ENCODE data around the gene AKAP8.
"Not testable (repeated sequence)": the region's sequence is repeated elsewhere in the genome, so short reads cannot be mapped to it uniquely, and the experiment has no call there.

The AKAP8 gene

DNA sequence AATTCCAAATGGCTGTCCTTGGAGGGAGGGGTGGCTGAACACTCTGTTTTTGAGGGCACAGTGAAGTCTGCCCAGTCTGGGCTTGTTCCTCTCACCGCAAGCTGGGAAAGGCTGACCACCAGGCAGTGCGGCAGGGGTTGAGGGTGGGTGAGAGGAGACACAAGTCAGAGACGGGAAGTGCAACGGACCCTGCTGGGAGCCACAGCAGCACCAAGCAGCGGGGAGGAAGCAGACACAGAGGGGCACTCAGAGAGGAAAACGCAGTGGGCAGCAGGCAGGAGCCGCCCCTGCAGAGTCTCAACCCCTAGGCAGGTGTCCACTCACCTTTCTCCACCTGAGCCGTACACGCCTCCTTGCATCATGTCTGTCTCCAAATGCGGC, 23.6 kb upstream of the AKAP8 start:
- no peak for DNase-seq

DNA sequence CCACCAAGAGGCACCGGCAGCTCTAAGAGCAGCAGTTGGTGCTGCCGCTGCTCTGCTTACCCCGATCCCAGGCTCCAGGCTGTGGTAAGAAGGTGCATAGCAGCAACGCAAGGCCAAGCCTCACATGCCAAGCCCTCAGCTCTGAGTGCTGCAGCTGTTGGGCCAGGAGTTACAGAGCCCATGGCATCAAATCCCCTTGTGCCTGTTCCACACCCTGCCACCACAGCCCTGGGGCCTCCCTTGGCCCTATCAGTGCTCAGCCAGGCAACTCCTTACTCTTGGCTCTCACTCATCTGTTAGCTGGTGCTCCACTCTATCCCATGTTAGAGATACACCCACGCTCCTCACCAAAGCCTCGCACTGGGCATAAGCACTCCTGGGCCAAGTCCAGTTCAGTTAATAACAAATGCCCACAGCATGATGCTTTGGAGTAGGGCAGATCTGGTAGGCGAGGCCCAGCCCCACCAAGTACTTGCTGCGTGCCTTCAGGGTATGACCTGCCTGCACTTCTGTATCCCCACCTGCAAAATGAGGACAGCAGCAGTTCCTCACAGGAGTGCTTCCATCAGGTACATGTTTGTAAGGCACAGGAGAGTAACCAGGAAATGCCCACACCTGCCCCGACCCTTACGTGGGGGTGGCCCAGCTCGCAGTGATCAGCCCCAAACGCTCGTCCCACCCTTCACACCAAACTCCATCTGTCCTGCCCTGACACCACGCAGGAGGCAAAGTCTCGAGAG, 23.0 kb upstream of the AKAP8 start:
- no peak for DNase-seq

DNA sequence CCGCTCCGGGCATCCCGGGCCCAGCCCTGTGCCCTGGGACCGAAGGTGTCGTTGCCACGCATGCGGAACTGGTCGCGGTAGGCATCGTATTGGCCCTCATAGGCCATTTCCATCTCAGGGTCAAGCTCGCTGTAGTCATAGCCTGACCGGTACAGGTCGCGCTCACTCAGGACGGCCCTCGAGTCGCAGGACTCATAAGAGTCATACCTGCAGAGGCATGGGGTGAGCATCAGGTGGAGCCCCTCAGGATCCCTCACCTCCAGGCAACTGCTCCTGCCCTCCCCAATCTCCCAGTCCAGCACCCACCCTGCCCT, 21.8 kb upstream of the AKAP8 start:
- DNase-seq = no peak

DNA sequence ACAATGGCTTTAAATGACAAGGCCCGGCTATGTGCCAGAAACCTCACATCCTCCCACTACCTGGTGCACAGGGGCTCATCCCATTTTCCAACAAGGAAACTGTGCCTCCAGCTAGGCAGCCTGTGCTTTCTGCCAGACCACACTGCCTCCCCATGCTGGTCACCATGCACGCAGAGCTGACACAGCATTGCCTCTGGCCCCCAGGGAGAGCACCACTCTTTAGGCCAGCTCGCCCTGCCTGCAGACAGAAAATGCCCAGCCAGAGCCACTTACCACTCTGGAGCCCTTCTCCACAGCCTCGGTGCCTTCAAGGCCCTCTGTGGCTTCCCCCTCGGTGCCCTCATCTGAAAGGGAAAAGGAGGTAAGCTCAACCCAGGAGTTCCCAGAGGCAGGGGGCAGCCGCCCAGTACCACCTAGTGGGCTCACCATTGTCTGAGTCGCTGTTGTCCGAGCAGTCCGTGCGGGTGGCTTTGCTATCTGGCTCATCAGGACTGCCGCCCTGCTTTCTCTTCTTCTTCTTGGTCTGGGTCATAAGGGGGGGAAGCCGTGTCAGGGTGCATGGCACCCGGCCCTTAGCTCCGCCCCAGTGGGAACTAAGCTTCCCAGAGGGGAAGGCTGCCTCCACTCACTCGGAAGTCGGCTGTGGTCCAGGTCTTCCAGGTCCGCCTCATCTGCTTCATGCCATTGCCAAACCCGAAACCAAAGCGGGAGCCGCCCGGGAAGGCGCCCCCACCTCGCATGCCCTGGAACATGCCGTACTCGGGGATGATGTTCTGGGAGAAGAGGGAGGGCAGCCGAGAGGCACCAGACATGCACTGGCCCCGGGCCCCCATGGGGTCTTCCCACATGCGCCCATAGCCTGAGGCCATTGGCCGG, 21.2 kb upstream of the AKAP8 start:
- no peak for DNase-seq

DNA sequence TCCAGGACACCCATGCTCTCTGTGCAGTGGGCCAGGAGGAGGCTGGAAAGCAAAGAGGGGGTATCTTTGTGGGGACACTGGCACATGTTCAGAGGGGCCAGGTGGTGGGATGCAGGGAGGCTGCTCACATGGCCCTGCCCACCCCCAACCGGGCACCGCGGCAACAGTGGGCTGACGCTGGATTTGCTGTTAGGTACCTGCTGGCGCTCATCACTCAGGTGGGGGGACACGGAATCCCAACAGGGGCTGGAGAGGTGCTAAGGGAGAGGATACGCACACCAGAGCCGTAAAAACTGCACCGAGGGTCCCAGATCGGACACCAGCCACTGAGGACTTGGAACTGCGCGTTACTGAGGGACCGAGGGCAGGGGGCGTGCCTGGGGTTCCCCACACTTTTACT, 20.0 kb upstream of the AKAP8 start:
- no peak for DNase-seq

DNA sequence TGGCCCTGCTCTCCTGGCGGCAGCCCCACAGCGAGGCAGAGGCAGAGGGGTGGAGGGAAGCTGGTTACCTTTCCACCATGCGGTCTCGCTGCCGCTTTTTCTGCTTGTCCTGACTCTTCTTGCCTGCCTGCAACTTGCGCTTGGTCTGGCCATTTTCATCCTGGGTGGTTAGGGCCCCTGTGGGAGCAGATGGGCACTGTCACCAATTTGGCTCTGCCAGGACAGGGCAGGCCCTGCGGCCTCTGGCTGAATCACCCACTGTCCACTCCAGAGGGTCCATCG, 19.6 kb upstream of the AKAP8 start:
- DNase-seq = no peak

DNA sequence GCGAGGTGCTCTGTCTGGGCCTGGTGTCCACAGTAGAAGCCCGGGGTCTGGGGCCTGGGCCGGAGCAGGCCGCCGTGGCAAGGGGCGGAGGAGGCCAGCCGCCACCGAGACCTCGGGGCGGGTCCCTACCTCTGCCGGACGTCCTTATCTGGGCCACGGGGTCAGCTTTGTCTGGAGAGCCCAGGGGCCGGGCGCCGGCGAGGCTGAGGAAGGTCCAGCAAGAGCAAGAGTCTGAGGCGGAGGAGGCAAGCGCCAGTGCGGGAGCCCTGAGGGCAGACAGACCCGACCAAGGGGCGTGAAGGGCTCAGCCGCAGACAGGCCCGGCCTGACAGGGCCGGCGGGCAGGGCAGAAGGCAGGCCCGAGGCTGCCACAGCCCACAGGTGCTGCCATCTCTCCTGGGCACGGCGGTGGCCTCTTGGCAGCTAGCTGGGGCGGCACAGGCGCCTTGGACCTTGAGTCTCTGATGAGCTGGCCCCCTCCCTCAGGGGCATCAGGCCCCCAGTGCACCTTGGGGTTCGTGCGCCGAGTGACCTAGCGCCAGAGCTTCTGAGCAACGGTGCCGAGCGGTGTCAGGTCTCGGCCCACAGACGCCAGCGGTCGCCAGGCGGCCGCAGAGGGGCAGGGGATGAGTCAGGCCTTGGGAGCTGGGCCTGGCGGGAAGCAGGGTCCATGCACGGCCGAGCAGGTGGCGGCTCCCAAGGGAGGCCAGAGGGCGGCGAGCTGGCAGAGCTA, 19.1 kb upstream of the AKAP8 start:
- no peak for DNase-seq

DNA sequence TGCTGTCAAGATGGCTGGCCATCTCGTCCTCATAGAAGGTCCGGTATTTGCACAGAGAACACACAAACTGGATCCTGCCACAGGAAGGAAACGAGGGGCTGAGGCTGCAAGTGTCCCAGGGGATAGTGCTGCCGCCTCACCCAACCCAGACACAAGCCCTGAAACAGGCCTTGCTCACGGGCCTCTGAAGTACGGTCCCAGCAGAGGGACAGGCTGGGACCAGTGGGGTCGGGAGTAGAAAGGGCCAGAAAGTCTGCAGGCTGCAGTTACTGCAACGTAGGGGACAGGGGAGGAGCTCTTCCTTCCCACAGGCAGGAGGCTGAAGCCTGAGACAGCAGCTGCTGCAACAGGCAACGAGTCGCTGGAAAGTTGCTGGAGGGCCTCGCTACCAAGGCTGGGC, 18.2 kb upstream of the AKAP8 start:
- DNase-seq = no peak

DNA sequence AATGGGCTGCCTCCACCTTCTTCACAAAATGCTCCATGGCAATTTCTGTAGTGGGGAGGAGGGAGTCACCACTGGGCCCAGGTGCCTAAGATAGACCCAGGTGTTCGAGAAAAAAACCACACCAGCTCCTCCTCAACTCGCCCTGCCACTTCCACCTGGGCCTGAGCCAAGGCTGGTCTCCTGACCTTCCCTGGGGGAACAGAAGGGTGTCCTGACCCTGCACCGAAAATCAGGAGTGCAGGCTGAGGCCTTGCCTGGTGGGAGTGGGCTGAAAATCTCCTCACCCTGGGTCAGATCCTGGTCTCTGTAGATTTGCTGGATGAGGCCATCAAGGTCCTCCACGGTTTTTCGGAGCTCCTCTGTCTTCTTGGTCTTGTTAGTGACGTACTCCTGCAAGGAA, 17.6 kb upstream of the AKAP8 start:
- DNase-seq = no peak

DNA sequence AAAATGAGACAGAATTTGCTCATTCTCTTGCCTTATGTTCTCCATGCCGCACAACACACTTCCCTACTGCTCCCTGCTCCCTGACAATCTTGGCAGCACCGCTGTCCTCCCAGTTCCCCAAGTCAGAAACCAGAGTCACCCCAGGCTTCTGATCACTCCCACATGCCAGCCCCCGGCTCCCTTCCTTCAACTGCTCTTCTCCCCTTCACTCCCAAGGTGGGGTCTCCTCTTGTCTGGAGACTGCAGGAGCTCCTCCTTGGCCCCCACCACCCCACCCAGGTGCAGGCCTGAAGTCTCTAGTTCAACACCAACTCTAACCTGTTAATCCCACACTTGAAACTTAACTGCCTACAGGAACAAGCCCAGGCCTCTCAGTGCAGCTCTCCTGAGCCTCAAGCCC, 16.8 kb upstream of the AKAP8 start:
- no peak for DNase-seq

DNA sequence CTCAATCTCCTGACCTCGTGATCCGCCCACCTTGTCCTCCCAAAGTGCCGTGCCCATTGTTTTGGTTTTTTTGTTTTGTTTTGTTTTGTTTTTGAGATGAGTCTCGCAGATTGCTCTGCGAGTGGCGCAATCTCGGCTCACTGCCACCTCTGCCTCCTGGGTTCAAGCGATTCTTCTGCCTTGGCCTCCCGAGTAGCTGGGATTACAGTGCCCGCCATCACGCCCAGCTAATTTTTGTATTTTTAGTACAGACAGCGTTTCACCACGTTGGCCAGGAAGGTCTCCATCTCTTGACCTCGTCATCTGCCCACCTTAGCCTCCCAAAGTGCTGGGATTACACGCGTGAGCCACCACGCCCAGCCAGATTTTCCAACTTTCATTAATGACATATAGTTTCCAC, 15.7 kb upstream of the AKAP8 start:
- not testable (repeated sequence) for DNase-seq

DNA sequence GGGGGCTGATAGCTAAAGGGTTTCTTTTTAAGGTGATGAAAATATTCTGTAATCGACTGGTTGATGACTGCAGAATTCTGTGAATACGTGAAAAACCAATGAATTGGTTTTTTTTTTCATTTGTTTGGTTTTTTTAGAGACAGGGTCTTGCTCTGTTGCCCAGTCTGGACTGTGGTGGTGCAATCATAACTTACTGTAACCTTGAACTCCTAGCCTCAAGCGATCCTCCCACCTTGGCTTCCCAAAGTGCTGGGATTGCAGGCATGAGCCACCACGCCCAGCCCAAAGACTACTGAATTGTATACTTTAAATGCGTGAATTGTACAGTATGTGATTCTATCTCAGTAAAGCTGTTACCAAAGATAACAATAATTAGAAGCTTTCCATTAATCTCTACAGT, 14.8 kb upstream of the AKAP8 start:
- DNase-seq = no peak

DNA sequence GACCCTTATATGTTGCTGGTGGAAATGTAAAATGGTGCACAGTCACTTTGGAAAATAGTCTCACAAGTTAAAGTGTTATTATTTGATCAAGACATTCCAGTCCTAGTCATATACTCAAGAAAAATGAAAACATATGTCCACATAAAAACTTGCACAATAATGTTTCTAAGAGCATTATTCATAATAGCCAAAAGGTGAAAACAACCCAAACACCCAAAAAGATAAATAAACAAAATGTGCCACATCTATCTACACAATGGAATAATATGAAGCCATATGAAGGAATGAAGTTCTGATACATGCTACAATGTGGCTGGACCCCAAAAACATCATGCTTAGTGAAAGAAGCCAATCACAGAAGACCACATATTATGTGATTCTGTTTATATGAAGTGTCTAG, 14.4 kb upstream of the AKAP8 start:
- DNase-seq = no peak

DNA sequence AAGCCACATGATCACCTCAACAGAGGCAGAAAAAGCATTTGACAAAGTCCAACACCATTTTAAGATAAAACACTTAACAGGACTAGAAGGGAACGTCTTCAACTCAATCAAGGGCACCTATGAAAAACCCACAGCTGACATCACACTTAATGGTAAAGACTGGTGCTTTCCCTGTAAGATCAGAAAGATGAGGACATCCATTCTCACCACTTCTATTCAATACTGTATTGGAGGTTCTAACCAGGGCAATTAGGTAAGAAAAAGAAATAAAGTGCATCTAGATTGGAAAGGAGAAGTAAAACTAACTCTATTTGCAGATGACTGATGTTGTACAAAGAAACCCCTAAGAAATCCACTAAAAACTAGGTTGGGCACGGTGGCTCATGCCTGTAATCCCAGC, 11.2 kb upstream of the AKAP8 start:
- no peak for DNase-seq

DNA sequence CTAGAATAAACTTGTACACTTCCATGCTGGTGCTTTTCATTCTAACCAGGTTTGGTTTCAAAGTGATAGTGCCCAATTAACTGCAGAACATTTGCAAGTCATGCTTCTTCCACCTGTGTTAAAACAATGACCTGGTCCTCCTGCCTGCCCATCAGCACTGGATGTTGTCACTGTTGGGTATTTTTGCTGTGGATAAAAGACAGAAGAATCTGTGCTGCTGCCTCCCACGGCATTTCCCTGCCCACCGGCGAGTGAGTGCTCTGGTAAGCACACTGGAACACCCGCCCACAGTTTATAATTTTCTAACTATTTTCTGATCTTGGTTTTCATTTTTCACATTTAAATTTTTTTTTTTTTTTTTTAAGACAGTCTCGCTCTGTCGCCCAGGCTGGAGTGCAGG, 2.3 kb upstream of the AKAP8 start:
- DNase-seq = no peak

DNA sequence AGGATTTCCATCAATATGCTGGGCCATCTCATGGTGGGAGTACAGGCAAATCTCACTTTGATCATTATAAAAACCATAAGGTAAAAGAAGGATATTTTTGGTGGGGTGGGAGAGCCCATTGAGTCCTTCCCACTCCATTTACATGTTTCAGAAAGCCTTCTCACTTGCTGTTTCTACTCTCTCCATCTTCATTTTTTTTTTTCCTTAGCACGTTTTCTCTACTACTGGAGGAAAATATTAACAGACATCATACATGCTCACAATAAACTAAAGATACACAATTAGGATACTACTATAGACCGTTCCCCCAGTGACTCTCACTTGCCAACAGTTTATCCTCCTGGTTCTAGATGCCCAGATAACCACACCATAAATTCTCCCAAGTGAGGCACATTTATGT, 1.8 kb upstream of the AKAP8 start:
- DNase-seq = no peak

DNA sequence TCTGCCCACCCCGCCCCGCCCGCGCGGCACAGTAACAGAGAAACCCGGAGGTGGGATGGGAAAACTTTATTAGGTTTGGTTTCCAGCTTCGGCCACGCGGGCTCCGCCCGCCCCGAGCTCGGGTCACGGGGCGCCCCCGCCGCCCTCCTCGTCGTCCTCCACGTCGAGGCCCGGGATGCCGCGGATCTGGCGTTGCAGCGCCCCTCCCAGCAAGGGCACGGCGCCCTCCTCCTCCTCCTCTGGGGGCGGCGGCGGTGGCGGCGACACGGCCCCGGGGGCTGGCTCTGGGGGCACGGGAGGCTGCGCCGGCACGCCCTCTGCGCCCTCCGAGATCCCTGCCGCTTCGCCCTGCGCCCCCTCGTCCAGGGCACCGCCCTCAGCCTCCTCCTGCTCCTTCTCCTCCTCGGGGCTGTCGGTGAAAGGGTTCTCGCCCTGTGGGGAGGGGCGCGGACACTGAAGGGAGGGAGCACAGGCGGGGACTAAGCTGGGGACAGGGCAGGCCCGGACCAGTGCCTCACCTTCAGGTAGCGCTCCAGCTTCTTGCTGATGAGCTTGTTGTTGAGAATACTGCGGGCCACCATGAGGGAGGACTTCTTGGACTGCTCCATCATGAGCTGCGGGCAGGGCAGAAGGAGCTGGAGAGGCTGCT, 536 bp upstream of the AKAP8 start:
- no peak for DNase-seq

DNA sequence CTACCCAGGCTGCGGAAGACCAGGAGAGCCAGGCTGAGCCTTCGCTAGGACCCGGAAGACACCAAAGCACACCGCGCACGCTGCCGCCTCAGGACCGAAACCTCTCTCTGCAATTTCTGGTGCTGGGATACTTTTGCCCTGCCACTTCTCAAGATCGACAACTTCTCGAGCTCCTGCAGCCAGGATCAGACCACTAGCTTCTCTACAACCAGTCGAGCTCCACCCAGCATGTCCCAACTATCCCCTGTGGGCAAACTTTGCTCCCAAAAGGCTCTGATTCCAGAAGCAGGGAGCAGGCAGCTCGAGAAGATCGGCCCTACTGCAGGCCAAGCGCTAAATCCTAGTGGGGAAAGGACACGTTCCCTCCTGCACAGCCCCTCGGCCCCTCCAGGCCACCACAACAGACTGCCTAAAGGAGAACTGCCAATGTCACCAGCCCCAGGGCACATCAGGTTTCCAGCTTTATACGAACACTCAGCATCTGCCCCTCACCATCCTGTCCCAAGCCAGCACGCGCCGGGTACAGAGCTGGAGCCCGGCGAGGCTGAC, 979 bp downstream of the AKAP8 start:
- DNase-seq = peak; percentile 82

DNA sequence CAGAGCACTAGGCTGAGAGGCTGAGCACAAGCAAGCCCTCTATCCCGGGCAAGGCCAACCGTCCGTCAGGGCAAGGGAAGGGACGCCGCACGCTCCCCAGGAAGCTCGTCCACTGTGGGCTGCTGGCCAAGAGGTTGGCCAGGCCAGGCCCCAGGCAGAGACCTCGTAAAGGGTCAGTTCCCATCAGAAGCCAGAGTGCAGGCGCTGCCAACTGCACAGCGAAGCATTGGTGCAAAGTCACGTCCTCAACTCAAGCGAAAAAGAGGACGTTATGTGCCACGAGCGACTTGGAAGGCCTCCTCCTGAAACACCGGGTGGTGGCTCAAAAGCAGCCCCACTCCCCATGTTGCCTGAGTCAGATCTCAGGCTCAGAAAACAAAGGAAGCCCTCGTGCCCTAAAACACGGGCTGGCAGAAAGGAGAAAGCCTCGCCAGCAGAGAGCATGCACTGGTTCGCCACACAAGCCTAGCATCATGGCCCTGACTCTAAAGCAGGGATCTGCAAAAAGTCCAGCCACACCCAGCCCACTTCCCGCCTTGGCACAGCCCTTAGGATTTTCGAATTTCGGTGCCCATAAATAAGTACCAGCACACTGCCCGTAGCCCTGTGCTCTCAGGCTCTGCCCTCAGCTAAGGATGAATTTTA, 4.7 kb downstream of the AKAP8 start:
- DNase-seq = no peak

DNA sequence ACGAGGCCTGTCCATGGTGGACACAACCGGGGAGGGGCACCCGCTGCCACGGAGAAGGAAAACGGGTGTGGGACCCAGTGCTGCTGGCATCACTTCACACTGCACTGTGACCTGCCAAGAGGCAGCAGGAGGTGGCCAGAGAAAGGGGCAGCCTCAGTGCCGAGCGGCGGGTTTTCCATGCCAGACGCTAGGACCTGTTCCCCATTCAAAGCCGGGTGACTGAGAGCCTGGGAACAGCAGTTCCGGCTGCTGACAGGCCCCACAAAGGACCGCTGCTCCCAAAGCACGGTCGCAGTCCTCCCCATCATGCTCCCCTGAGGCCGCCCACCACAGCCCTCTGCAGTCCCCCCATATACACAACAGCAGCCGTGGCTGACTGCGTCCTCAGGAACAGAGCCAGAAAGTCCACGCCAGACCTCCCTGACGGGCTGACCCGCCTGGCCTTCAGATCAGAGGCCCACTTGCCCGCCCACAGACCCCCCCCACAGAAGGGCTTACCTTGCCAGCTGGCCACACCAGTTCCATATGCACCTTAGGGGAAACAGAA, 5.4 kb downstream of the AKAP8 start:
- no peak for DNase-seq

DNA sequence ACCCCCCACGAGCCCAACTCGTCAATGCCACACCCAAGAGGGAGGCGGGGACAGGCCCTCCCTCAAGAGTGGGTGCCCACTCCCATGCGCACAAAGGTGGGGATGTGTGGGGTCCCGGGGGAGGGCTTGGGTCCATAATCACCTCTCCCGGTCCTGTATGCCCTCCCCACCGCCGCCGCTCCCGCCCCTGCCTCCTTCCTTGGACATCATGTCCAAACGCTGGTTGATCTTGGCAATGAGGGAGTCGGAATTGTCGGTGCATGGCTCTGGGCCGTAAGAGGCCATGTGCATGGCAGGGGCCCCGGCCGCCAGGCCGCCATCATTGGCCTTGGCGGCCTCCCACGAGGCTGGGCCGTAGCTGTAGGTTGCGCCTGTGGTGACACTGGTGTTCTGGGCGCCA, 5.9 kb downstream of the AKAP8 start:
- no peak for DNase-seq

DNA sequence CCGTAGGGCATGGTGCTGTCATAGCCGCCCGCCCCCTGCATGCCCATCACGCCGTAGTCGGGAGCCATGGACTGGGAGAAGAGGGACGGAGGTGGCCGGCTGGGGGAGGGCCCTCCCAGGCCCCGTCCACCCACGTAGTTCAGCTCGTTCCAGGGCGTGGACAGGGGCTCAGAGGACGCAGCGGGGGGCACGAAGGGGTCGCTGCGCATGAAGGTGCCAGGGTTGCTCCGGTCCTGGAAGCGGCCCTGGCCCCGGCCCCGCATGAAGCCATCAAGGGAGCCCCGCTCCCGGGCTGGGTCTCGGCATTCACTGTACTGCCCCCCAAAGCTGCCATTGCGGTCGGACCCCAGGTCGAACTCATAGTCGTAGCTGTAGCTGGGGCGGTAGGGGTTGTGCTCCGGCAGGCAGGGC, 6.7 kb downstream of the AKAP8 start:
- DNase-seq = no peak

DNA sequence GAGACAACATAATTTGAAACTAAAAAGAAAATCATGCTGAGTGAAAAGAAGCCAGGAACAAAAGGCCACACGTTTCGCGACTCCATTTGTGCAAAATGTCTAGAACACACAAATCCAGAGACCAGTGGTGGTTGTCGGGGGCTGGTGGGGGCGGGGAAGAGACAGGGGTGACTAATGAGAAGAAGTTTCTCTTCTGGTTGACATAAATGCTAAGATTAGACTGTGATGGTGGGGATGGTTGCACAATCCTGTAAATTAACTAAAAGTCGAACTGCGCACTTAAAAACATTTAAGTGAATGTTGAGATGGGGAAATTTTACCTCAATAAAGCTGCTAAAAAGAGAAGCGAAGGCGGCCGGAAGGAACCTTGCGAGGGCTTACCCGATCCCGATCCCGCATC, 7.1 kb downstream of the AKAP8 start:
- no peak for DNase-seq

Measured in activated effector memory CD4-positive, alpha-beta T cell treated with anti-CD3 and anti-CD28 coated beads, Interleukin-2, amount 50 U/mL, for 16 hours (primary cell).